Activated CD4-positive, alpha-beta T cell treated with anti-CD3 and anti-CD28 coated beads, Interleukin-10, Interleukin-2, amounts not matched to agents 100 ng/mL and 50 ng/mL, durations not matched to agents 16 hours and 8 hours (primary cell): ENCODE measurements around the gene TRPV4.

Experiments
- DNase-seq: peaks from one replicate; pipeline ENCODE4 v3.0.0-alpha.2; 2020

The TRPV4 gene

DNA sequence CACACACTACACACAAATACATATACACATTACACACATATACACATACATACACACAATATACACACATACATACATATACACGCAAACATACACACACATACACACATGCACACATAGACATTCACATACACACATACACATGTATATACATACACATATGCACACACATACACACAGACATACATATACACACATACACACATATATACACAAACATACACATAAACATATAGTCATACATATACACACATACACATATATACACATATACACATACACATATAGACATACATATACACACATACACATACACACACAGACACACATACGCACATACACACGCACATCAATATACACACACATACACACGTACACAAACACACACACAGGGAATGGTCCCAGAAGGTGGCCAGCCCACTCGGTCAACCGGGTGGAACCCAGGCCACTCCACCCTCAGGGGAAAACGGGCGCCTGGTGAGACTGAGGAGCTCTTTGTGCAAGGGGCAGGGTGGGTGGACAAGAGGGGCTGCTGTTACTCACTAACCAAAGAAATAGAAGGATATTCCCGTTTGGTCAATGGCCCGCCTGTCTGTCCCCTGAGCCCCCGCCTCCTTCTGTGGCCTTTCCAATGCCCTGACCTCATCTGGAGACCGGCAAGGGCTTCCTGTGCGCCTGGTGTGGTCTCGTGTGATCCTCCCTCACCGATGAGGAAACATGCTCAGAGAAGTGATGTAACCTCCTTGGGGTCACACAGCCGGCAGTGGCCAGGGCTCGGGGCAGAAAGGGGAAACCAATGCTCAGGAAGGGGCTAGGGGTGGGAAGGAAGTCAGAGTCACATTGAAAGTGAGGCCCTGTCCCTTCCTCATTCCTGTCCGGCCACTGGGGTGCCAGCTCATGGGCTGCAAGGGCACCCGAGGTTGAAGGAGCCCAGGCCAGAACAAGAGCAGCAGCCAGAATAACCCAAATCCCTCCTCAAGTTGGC is 5.3 kb downstream of the TRPV4 start:
- DNase-seq: no peak

DNA sequence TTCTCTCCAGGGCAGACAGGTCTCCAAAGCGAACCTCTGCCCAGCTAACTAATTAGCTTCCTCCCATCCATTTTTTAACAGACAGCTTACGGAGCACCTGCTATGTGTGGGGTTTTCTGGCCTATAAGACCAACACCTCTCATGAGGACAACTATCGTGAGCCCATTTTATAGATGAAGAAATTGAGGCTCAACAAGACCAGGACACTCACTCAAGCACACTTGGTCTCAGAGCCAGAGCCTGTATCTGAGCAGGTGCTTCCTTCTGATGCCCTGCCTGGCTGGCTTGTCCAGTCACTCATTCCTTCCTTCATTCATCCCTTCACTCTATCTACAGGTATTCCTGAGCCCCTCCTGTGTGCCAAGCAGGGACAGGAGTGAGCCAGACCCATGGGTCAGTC is 6.1 kb downstream of the TRPV4 start:
- DNase-seq: no peak

GRCh38 chr12:109824731-109825130 is 8.5 kb downstream of the TRPV4 start:
- DNase-seq: no peak

DNA sequence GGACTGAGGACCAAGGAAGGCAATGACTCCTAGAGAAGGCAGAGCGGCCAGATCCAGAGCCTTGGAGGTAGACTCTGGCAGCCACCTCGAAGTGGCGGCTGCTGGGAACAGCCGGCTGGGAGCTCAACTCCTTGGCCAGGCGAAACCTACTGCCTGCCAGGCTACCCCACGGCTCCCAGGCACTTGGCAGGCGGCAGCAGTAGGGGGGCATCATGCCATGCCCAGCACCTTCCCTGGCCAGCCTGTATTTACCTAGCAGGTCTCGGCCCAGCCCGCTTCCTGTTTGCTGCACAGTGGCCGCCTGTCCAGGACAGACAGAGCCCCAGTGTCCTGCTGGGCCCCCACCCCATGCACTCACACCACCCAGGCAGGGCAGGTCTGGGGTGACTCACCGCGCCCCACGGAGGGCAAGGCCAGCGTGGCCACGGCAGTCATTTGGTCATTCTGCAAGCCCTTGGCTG is 10.2 kb downstream of the TRPV4 start:
- no peak for DNase-seq

- DNase-seq: no peak
These were observed 10.8 kb downstream of the TRPV4 start for GRCh38 chr12:109822416-109822815.

GRCh38 chr12:109821968-109822367 is 11.2 kb downstream of the TRPV4 start:
- no peak for DNase-seq

DNA sequence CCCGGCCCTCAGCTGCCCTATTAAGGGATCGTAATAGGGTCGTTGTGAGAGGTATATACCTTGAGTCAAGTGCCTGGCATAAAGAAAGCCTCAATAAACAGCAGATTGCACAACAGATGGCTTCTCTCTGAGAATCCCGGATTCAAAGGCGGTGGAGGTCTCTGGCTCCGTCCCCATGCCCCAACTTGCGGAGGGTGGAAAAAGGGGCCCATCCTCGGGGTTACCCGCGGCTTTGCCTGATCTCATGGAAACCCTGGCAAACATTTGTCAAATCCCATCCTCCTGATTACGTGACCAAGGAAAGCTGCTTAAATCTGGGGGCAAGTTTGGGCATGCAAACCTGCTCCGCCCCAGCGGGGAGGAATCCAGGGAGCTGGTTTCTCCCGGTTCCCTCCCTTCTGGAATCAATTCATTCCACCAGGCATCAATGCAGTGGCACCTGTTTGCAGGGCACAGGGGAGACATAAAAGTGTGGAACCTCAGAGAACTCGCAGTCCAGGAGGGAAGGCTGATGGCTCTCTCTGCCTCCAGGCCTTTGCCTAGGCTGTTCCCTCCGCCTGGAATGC is 12.3 kb downstream of the TRPV4 start:
- no peak for DNase-seq

DNA sequence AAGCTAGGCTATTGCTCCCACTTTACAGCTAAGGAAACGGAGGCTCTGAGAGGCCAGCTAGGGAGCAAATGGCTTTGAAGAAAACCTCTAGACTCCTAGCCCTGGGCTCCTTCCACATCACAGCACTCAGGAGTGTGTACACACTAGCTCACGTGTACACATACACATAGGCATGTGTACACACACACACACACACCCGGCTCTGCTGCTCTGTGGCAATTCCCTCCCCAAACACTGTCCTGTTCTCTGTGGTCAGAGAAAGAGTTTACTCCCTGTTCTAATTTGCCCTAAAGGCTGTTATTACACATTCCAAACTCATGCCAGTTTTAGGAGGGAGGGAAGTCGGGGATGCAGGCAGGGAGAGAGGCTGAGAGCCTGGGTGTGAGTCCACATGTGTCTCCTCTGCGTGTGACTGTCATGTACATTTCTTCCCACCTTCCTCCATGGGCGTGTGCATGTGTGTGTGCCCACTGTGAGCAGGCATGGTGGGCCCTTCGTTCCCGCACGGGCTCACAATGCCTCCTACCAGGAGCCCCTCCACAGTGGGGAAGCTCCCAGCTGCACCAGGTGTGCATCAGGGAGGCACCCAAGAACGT is 14.2 kb downstream of the TRPV4 start:
- DNase-seq: no peak

DNA sequence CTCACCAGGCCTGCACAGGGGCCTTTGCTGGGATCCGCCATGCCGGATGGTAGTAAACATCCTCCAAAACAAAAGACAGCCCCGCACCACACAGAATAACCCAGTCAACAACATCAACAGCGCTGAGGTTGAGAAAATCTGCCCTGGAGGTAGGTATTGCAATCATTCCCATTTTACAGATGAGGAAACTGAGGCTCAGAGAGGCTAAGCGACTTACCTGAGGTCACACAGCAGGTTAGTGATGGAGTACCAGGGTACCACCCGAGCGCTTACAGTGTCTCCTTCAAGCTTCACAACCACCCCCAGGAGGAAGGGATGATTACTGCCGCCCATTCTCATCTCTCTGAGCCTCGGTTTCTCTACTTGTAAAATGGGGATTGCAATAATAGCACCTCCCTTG is 14.9 kb downstream of the TRPV4 start:
- DNase-seq: no peak

DNA sequence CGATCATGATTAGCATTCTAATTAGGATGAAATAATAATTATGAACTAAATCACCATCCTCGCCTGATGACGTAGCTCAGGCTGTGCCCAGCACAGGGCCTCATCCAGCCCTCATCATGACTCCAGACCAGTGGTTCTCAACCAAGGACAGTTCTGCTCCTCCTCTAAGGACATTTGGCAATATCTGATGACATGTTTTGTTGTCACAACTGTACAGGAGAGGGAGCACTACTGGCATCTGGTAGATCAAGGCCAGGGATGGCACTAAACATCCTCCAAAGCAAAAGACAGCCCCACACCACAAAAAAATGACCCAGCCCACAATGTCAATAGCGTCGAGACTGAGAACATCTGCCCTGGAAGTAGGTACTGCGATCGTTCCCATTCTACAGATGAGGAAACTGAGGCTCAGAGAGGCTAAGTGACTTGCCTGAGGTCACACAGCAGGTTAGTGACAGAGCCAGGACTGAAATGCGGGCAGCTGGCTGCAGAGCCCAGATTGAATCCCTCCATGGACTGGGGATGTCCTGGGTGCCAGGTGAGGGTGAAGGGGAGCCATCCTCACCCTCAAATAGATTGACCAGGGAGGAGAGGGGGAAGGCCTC is 15.5 kb downstream of the TRPV4 start:
- no peak for DNase-seq

DNA sequence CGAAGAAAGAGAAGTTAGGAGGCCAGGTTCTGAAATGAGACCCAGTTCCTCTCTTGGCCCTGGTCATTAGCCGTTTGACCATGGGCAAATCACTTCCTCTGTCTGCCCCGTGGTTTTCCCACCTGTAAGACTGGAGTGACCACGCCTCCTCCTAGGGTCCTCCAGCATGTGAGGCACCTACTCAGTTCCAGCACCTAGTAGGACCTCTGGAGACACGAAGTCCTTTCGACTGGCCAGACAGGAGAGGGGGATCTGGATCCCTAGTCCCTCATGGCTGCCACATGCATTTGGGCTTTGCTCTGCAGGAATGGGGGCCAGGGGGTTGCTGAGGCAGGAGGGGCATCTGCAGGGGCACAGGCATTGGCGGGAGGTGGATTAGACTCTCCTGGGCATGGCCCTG is 16.3 kb downstream of the TRPV4 start:
- no peak for DNase-seq

- DNase-seq: no peak
These were observed 17.2 kb downstream of the TRPV4 start for GRCh38 chr12:109815757-109816617.

GRCh38 chr12:109815225-109815624 is 18.0 kb downstream of the TRPV4 start:
- no peak for DNase-seq

DNA sequence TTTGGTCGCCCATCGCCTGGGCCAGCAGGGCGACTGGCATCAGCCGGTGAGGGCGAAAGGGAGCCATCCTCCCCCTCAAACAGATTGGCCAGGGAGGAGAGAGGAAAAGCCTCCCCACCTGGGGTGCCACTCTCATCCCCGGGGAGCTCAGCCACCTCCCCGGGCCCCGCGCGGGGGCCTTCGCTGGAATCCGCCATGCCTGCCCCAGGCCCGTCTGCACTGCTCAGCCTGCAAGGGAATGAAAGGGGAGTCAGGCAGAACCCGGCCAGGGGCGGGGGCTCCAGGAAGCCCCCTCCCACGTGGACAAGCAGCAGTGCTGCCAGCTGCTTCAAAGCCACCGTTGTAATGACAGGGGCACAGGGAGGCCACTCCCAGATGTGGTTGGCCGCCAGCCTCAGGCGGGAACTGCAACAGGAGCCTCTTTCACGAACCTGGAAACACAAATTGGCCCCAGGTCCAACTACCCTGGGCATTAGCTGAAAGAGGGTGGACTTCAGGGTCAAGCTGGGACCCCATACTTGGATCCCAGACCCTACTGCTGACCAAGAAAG is 18.5 kb downstream of the TRPV4 start:
- no peak for DNase-seq

DNA sequence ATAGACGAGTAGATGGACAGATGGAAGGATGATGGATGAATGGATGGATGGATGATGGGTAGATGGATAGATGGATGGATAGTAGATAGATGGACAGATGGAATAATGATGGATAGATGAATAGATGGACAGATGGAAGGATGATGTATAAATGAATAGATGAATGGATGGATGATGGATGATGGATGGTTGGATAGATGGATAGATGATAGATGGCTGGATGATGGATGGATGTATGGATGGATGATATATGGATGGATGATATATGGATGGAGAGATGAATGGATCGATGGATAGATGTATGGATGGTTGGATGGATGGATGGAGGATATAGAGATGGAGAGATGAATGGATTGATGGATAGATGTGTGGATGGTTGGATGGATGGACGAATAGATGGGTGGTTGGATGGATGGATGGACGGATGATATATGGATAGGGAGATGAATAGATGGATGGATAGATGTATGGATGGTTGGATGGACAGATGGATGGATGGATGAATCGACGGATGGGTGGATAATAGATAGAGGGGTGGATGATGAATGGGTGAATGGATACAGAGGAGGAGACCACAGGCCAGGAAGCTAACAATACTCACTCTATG is 19.3 kb downstream of the TRPV4 start:
- no peak for DNase-seq

DNA sequence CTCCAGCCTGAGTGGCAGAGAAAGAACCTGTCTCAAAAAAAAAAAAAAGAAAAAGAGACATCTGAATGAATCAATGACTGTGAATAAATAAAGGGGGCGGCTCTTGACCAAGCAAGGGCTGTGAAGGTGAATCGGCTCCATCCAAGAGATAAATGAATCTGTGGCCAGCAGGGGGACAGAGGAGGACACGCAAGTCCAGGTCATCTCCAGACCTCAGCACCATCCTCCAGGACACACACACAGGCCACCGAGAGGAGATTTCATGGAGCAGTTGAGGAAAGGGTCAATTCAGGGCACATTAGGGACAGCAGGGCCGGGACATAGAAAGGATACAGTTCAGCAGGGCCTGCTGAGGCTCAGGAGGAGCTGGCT is 21.6 kb downstream of the TRPV4 start:
- no peak for DNase-seq

DNA sequence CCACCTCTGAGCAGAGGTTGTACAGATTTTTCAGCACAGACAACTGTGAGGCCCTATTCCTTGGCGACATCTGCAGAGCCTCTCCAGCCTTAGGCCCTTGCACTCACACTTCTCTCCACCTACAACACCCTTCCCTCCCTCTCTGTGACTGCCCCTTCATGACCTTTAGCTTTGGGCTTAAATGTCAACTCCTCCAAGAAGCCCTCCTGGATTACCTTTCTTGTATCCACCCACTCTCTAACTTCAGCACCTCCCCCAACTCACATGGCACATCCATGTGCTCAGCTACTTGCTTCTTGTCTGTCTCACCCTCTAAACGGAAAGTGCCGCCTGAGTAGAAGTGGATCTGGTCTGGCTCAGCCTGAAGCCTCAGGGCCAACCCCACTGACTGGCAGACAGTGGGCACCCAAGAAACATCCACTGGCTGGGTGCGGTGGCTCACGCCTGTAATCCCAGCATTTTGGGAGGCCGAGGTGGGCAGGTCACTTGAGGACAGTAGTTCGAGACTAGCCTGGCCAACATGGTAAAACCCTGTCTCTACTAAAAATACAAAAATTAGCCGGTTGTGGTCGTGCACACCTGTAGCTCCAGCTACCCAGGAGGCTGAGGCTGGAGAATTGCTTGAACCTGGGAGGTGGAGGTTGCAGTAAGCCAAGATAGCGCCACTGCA is 22.1 kb downstream of the TRPV4 start:
- no peak for DNase-seq

DNA sequence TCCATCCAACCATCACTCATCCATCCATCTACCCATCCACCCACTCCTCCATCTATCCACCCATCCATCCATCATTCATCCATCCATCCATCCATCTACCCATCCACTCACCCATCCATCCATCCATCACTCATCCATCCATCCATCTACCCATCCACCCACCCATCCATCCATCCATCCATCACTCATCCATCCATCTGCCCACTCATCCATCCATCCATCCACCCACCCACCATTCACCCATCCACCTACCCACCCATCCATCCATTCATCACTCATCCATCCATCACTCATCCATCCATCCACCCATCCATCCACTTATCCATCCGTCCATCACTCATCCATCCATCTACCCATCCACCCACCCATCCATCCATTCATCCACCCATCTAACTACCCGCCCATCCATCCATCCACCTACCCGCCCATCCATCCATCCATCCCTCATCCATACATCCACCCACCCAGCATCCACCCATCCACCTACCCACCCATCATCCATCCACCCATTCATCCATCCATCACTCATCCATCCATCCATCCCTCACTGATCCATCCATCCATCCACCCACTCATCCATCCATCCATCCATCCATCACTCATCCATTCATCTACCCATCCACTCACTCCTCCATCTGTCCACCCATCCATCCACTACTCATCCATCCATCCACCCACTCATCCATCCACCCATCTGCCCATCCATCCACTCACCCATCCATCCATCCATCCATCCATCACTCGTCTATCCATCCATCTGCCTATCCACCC is 24.1 kb downstream of the TRPV4 start:
- no peak for DNase-seq

DNA sequence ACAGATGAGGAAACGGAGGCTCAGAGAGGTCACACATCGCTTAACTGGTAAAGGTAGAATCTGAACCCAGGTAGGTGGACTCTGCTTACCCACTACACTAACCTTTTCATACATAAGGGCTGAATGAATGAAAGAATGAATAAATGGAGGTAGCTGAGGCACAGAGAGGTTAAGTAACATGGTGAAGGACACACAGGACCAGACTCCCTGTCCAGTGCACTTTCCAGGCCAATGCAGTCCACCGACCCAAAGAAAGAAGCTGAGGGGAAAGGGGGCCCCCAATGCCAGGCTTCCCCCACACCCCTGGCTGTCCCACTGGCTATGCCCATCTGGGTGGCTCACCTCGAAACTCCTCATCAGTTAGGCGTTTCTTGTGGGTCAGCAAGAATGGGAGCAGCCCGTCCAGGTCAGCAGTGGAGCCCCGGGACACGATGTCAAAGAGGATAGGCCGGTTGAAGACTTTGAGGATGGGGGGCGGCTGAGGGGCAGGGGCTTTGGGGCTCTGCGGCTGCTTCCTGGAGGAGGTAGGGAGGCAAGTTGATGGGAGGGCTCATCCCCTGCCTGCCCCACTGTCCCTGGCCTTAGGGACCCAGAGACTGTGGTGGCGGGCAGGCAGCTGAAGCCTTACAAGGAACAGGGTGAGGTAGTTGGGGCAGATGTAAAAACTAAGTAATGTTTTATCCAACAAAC is 25.1 kb downstream of the TRPV4 start:
- no peak for DNase-seq
